HG03159 (cell line): Measurements from ENCODE around the gene SERPINE3.

ENCODE experiments used
- ATAC-seq: cut with Tn5 transposase; IDR thresholded peaks from one replicate; pipeline ENCODE4 v1.9.1; 2021; ENCODE audit warnings: mild to moderate bottlenecking, moderate library complexity; ENCODE audit not compliant: unreplicated experiment

Gene SERPINE3

DNA sequence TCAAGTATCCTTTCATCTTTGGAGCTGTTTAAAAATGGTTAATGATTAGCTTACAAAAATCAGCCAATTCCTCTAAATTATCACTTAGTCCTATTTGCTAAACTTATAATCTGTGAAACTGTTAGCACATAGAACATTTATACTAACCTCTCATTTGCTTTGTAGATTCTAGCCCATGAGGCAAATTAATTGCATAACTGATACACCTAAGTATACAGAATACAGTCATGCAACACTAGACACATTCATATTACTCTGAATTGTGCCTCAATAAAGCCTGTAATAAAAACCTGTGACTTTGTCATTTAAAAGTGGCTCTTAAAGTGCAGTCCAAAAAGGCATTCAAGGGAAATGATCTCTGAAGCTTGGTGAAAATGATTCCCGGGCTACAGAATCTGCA, 21.0 kb downstream of the SERPINE3 start:
- no peak for ATAC-seq

DNA sequence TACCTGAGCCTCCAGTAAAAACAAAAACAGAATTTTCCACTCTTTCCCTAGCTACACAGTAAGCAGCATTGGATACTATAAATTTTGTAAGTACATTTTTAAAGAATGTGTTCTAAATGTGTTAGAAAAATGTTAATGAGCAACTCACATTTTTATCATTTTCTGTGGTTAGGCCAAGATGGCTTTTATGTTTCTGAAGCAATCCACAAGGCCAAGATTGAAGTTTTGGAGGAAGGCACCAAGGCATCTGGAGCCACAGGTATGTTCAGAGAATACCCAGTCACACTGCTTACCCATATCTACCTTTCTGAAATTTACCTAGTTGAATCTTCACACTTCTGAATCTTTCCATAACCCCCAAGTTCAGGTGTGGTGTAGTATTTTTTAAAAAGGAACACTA, 21.6 kb downstream of the SERPINE3 start:
- no peak for ATAC-seq

DNA sequence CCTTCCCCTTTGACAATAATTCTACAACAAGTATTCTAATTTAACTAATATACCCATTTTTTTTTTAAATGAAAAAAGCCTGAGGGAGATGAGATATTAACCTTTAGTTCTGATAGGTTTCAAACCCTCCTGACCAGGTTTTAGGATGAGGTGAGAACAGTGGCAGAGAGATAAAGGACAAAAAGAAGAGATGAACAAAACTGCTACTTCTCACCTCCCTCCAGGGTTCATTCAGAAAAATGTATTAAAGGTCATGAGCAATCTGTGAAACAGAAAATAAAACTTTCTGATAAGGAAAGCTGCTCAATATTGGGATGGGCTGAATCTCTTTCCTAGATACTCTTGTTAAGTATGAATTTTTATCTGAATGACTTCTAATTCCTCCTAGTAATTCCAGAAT, 24.1 kb downstream of the SERPINE3 start:
- no peak for ATAC-seq

DNA sequence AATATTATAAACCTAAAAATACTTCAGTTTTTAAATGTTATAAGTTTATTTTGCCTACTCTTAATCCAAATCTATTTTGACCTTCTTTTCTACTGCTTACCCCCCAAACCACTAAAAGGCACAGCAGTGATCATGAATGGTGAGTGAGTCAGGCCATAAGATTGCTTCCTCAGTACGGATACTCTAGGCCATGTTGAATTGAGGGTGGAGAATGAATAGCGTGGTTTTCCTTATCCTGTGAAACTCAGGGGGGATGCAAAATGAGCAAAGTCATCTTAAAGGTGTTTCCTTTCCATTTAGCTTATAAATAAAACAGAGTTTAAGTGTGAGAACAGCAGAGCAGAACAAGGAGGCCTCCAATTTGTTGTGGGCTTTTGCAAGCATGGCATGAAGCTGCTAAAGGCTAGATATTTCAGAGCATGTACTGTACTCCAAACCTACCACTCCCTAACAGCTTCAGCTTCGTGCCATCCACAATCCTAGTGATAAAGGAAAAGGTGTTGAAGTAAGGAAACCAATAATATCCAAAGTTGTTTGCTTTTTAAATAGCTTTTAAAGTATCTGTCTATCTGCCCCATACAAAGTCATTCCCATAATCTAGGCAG, 25.0 kb downstream of the SERPINE3 start:
- ATAC-seq, result no peak

DNA sequence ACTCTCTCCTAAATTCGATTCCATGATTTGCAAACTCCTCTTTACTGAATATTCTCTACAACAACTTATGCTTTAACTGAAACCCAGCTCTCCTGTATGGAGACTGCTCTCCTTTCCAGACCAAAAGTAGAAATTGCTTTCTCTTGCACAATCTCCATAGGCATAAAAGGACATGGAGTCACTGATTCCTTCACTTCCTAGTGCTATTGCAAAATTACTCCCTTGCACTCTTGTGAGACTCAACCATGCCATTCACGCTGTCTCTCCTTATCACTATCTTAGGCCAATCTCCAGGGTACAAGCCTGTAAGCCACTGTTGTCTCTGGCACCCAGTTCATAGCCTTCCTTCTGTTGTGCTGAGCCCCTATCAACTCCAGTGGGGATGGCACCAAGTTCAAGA, 30.6 kb downstream of the SERPINE3 start:
- no peak for ATAC-seq

DNA sequence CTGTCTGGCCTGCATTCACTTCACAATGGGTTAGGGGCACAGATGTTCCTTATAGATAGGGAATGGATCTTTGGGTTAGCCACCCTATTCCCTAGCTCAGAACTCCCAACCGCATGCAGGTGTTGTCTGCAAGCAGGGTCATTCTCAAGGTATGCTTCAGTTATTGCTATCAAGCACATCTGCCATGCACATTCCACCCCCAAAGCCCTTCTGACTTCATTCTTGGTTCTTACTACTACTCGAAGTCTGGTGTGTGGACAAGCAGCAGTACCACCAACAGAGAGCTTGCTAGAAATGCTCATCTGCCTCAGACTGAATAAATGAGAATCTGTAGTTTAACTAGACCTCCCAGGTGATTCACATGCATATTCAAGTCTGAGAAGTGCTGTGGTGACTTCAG, 31.3 kb downstream of the SERPINE3 start:
- no peak for ATAC-seq

DNA sequence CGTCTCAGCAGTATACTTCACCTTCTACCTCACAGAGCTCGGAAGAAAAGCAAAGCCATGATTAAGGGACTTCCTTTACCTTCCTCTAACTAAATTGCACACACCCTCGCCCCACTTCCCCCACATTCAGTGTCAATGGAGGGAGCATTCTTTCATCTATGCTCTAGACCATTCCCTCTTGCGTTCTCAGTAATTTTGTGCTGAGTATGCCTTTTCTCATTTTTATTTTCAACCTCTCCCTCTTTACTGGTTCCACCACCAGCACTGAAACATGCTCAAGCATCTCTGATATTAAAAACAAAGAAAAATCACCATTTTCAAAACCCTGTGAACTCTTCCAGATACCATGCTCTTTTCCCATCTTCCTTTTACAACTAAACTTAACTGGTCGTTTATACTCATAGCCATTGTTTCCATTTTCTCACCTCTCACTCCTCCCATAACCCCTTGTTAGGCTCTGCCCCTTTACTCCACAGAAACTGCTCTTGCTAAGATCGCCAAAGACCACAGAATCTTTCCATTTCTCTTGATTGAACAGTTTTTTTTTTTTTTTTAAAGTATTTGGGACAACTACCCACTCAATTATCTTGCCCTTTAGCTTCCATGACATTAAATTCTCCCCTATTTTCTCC, 32.4 kb downstream of the SERPINE3 start:
- ATAC-seq, result no peak

DNA sequence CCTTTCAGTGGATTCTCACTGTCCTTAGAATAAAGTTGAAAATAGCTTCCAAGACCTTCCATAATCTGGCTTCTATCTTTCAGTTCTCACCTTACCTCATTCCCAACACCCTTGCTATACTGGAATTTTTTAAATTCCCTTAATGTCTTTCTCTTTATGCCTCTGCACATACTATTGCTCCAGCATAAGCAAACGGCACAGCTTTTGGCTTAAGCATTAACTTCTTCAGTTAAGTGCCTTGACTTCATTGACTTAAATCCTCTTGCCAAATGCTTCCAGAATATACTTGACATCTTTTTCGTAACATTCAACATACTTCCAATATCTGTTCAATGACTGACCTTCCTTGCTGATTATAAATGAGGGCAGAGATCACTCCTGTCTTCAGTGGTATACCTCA, 34.0 kb downstream of the SERPINE3 start:
- no peak for ATAC-seq

DNA sequence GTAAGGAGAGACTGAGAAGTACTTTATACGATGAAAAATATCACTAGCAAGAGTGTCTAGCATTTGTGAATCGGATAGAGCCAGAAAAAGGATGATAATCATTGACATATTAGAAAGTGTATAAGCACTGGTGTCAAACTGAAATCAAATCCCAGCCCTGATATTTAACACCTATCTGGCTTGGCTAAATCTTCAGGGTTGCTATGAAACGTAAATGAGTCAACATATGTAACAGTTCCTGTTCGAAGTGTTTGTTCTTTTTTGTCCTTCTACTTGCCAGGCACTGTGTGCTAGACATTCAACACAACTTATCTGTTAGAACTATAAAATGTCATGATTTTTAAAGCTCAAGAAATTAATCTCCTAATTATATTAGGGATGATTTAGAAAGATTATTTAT, 40.8 kb downstream of the SERPINE3 start:
- ATAC-seq, result no peak

DNA sequence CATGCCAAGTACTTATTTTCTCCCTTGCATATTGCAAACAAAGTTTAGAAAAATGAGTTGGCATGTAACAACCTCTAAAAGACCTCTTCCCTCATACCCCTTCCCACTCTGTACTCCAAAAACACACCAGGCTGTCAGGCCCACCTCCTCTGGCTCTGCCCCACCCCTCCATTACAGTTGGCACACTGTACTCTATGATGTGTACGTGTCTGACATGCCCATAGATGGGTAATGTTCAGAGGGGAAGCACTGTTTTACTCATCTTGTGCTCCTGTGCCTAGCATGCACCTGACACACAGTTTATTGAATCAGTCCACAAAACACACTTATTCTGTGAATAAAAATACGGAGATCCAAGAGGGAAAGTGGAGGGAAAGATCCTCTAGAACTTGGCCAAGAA, 45.6 kb downstream of the SERPINE3 start:
- no peak for ATAC-seq

DNA sequence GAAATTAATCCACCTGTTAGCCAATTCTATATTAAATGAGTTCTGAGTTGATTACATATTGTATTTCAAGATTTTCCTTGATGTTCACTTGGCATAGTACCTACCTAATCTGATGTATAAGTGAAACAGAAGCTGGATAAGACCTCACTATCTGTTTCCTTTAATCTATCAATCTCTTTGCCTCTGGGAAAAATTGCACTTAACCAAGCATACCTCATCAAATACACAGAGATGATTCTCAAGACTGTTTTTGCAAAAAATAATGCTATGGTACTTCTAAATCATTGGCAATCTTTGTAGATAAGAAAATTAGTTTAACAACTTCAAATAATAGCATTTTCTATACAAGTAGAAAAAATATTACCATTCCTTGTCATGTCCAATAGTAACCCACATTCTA, 55.2 kb downstream of the SERPINE3 start:
- ATAC-seq, result no peak

DNA sequence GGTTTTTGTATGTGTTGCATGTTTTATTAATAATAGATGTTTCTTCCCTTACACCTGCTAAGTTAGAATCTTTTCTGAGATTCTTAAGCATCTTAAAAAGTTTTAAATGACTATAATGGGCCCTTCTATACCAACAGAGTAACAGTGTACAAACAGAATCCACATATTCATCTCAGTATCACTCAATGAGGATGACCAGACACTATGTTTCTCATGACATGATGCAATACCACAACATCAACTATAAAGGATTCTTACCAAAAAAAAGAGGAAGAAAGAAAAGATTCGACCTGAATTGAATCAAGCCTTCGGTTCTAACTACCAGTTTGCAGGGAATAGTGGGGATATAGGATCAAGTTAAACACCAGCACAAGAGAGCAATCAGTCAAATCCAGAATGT, 56.9 kb downstream of the SERPINE3 start:
- peak; percentile 76 for ATAC-seq

DNA sequence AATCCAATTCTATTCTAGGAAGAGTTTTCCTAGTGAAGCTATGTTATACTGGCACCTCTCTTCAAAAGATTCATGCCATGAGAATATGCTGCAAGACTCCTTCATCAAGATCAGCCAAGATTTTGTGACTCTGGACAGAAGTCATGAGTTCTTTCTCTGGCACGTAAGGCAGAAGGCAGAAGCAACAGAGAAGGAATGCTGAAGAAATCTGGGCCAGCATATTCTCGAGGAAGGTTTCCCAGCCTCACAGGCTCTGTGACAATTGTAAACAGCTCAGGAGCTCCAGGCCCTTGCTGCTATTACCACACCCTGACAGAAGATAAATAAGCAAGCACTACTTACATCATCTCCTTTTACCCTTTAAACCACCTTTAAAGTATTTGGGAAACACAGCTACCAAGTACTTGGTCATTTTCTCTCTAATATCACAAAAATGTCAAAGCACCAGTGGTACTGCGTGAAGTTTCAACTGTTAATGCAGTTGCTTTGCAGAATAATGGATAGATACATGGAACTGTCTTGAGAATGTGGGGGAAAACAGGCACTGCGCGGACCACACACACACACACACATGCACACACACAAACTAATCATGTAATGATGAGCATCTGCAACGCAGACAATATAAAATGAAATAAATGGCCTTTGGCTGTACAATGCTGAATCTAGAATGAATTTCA, 57.9 kb downstream of the SERPINE3 start:
- ATAC-seq, result no peak

DNA sequence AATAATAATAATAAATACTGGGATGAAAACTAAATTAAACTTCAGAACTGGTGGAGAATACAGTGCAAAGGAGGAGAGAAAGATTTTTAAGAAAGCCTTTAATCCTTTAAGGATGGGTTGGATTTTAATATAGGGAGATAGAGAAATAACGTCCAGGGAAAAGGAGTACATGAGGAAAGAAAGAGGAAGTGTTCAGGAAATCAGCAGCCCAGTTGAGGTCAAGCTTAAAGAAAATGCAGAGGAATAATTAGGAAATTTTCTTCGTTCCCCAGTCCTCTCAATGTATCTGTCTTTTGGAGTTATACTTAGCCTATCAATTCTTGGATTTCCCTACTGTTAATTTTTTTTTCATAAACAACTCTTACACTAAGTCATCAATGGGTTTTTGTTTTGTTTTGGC, 65.7 kb downstream of the SERPINE3 start:
- ATAC-seq, result no peak

DNA sequence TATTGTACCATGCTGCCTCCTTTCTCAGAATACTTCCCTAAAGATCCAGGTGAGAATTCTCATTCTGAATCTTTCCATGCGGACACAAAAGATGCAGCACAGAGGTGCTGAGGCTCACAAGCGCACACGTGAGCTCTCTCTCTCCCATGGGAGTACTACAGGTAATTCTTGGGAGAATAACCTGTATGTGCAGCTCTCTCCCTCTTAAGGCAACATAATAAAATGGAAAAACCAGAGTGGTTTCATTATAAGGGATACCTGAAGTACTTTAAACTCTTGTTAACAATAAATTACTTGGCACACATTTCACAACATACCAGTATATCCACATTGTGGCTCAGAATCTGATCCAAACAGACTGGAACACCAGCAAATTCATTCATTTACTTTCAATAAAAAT, 72.9 kb downstream of the SERPINE3 start:
- ATAC-seq, result no peak
